HCT116 (cell line): ENCODE data around the gene TNXB. TPM values are rescaled to one million over a fixed set of nuclear protein-coding genes. Genes with fewer than 3 reads are reported as not detected.
"Not testable (repeated sequence)": the region's sequence is repeated elsewhere in the genome, so short reads cannot be mapped to it uniquely, and the experiment has no call there.

Source experiments
- ATAC-seq: fragments of 200-7000 bp; cut with Tn5 transposase; 2 replicates; pipeline ENCODE4 v1.9.1; 2020; ENCODE audit warnings: mild to moderate bottlenecking, moderate library complexity
- BruUV-seq: library from RNA; stranded (reverse); fragments of 400-500 nt; replicated peaks from 2 replicates; lab custom pipeline; 2021; lab: Mats Ljungman, UMichigan
- CTCF ChIA-PET: fragments of 300-600 bp; sonication (Branson Sonifier 250); formaldehyde crosslinking; loops from one replicate; lab custom pipeline; 2021; ENCODE audit warnings: antibody characterized with exemption; lab: Charles Lee
- POLR2A ChIA-PET: fragments of 300-600, 350-600 bp; sonication (Branson Sonifier 250); formaldehyde crosslinking; loops from one replicate; lab custom pipeline; 2021; ENCODE audit warnings: antibody characterized with exemption; lab: Charles Lee
- RAD21 ChIA-PET, 2 experiments: fragments of 300-600 bp; sonication (Branson Sonifier 250); formaldehyde crosslinking; loops; one replicate each; lab custom pipeline; 2023; ENCODE audit warnings: low total read pairs in 2 of 2; ENCODE audit not compliant: uncharacterized antibody in 2 of 2, unreplicated experiment in 2 of 2, low non-redundant PET in 1 of 2; lab: Charles Lee
- DNase-seq: peaks from one replicate; pipeline ENCODE4 v3.0.0-alpha.2; 2010; ENCODE audit warnings: low read depth, low spot score
- H2AFZ ChIP-seq: fragments of 200-600 bp; shearing (Covaris generic), sonication (generic); 2 replicates; pipeline ENCODE4 v1.6.1; 2017; ENCODE audit warnings: low read depth, mixed run types, mixed read lengths, antibody characterized with exemption, low read length; ENCODE audit not compliant: poor library complexity, severe bottlenecking
- H3K27ac ChIP-seq: 2 replicates; pipeline ENCODE4 v1.5.1; 2012; ENCODE audit warnings: low read depth, low read length
- H3K27me3 ChIP-seq: fragments of 200-600 bp; sonication (generic); 2 replicates; pipeline ENCODE4 v1.6.1; 2016; ENCODE audit warnings: mixed run types, low read length, mixed read lengths; ENCODE audit not compliant: insufficient read depth
- H3K36me3 ChIP-seq, 2 experiments: fragments of 200-500 bp in 1 of 2; fragments of 200-600 bp in 1 of 2; sonication (Bioruptor generic) in 1 of 2; sonication (generic) in 1 of 2; 2 replicates each; pipeline versions ENCODE4 v1.5.1 to v1.6.1; 2014 to 2016; ENCODE audit warnings: low read length in 2 of 2, inconsistent platforms in 1 of 2, mixed read lengths in 1 of 2, mixed run types in 1 of 2; ENCODE audit not compliant: insufficient read depth in 2 of 2, control insufficient read depth in 1 of 2
- H3K4me1 ChIP-seq, 2 experiments: fragments of 200-600 bp in 1 of 2; sonication (generic) in 1 of 2; 2 replicates each; pipeline versions ENCODE4 v1.5.1 to v1.6.1; 2012 to 2017; ENCODE audit warnings: low read length in 2 of 2, inconsistent platforms in 1 of 2, mild to moderate bottlenecking in 1 of 2, mixed read lengths in 1 of 2, mixed run types in 1 of 2, moderate library complexity in 1 of 2; ENCODE audit not compliant: insufficient read depth in 2 of 2, control insufficient read depth in 1 of 2
- H3K4me2 ChIP-seq: fragments of 200-600 bp; sonication (generic); 2 replicates; pipeline ENCODE4 v1.6.1; 2017; ENCODE audit warnings: mixed run types, low read length, mixed read lengths
- H3K4me3 ChIP-seq, 2 experiments: fragments of 200-600 bp in 1 of 2; sonication (generic) in 1 of 2; replicated peaks in 1 of 2; 2 replicates each; pipeline ENCODE4 v1.5.1; 2011 to 2016; ENCODE audit warnings: low read length in 2 of 2, control low read depth in 1 of 2, low read depth in 1 of 2, mild to moderate bottlenecking in 1 of 2, mixed read lengths in 1 of 2, mixed run types in 1 of 2
- H3K79me2 ChIP-seq: fragments of 200-600 bp; sonication (generic); 2 replicates; pipeline ENCODE4 v1.6.1; 2017; ENCODE audit warnings: mild to moderate bottlenecking, mixed run types, low read length, moderate library complexity, mixed read lengths; ENCODE audit not compliant: insufficient read depth
- H3K9ac ChIP-seq: fragments of 200-600 bp; sonication (generic); 2 replicates; pipeline ENCODE4 v1.6.1; 2016; ENCODE audit warnings: low read length, mixed read lengths
- H3K9me2 ChIP-seq: fragments of 200-600 bp; sonication (generic), shearing (Covaris generic); 2 replicates; pipeline ENCODE4 v1.6.1; 2017; ENCODE audit warnings: mixed run types, mild to moderate bottlenecking, moderate library complexity; ENCODE audit not compliant: insufficient read depth
- H3K9me3 ChIP-seq, 2 experiments: fragments of 200-500 bp in 1 of 2; fragments of 200-600 bp in 1 of 2; sonication (Bioruptor generic) in 1 of 2; sonication (generic) in 1 of 2; 2 replicates each; pipeline ENCODE4 v1.6.1; 2014 to 2017; ENCODE audit warnings: low read length in 2 of 2, mixed read lengths in 2 of 2, inconsistent platforms in 1 of 2, low read depth in 1 of 2, mild to moderate bottlenecking in 1 of 2, mixed run types in 1 of 2, moderate library complexity in 1 of 2; ENCODE audit not compliant: control insufficient read depth in 1 of 2, insufficient read depth in 1 of 2
- H4K20me1 ChIP-seq: fragments of 200-600 bp; sonication (generic), shearing (Covaris generic); 2 replicates; pipeline ENCODE4 v1.6.1; 2017; ENCODE audit warnings: mixed run types, mild to moderate bottlenecking, moderate library complexity; ENCODE audit not compliant: insufficient read depth
- ELF1 ChIP-seq: IDR thresholded peaks from 2 replicates; pipeline ENCODE4 v1.6.1; 2012; ENCODE audit warnings: low read depth, borderline replicate concordance
- SIN3A ChIP-seq: IDR thresholded peaks from 2 replicates; pipeline ENCODE4 v1.6.1; 2012; ENCODE audit warnings: low read depth
- ZFX ChIP-seq: fragments of 450-650 bp; IDR thresholded peaks from 2 replicates; pipeline ENCODE4 v1.6.1; 2017
- intact Hi-C: fragments of 100-400 bp; cut with micrococcal nuclease; formaldehyde crosslinking; loops from 2 replicates; pipeline ENCODE4 v1.10.0; 2022
- total RNA-seq: library from RNA; stranded (reverse); gene quantifications from one replicate; pipeline ENCODE4 v1.2.1, GENCODE V29; 2021; ENCODE audit not compliant: unreplicated experiment
- TF ChIP-seq, protein P1 (sequence below), 3 experiments: fragments of 200-600 bp in 1 of 3; sonication (generic) in 1 of 3; IDR thresholded peaks in 2 of 3; conservative IDR thresholded peaks in 1 of 3; 2 replicates each; pipeline ENCODE4 v1.5.1; 2012 to 2017; ENCODE audit warnings: low read depth in 2 of 3, low read length in 2 of 3, antibody characterized with exemption in 1 of 3, borderline replicate concordance in 1 of 3, control low read depth in 1 of 3, mild to moderate bottlenecking in 1 of 3, mixed read lengths in 1 of 3, mixed run types in 1 of 3, moderate library complexity in 1 of 3; ENCODE audit not compliant: insufficient read depth in 1 of 3

The TNXB gene
- total RNA-seq, 1 experiment from 2014 or later = 8.5 TPM

DNA sequence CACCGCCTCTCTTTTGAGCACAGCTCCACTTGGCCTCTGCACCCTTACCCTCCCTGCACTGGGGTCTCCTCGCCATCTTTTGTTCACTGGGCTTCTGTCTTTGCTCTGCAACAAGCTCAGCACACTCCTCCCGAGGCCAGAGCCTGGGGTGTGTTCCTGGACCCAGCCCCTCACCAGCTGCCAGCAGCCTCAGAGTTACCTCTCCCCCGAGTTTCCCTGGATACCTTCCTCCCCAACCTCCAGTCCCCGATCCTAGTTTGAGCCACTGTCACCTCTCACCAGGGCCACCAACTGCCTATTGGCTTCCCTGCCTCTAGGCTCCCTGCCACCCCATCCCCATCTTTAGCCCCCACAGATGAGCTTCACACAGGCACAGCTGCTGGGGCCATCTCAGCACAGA, 58.6 kb downstream of the TNXB start:
- DNase-seq = no peak
- no peak for ATAC-seq
- no peaks in the 10 kb centered on the region for H3K79me2 ChIP-seq
- no peak overlapping the region for H3K9ac ChIP-seq
- ChIA-PET RAD21 (interaction anchor here in 1 of 2 experiments (0.6 kb wide), 1 partner anchor 369 kb away, joined by 3 read pairs; the partner anchor contains the start of gene LY6G5C), POLR2A (no interaction called here), CTCF (interaction anchor here (1.5 kb wide), 1 partner anchor 21 kb away, joined by 3 read pairs; no protein-coding TSS in a partner anchor)
- H3K4me2 ChIP-seq = no peak overlapping the region
- no peaks in the 10 kb centered on the region for H3K36me3 ChIP-seq
- no peak for TF ChIP-seq SIN3A
- TF ChIP-seq, protein P1, sequence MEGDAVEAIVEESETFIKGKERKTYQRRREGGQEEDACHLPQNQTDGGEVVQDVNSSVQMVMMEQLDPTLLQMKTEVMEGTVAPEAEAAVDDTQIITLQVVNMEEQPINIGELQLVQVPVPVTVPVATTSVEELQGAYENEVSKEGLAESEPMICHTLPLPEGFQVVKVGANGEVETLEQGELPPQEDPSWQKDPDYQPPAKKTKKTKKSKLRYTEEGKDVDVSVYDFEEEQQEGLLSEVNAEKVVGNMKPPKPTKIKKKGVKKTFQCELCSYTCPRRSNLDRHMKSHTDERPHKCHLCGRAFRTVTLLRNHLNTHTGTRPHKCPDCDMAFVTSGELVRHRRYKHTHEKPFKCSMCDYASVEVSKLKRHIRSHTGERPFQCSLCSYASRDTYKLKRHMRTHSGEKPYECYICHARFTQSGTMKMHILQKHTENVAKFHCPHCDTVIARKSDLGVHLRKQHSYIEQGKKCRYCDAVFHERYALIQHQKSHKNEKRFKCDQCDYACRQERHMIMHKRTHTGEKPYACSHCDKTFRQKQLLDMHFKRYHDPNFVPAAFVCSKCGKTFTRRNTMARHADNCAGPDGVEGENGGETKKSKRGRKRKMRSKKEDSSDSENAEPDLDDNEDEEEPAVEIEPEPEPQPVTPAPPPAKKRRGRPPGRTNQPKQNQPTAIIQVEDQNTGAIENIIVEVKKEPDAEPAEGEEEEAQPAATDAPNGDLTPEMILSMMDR (IDR thresholded peaks at IDR 0.05 in 2 of 3, conservative IDR thresholded peaks at IDR 0.05 in 1 of 3; ENCODE audit: borderline replicate concordance in 1 of 3, insufficient read depth in 1 of 3, low read depth in 2 of 3, low read length in 2 of 3) = no peak
- no peak for TF ChIP-seq ZFX
- TF ChIP-seq ELF1 = no peak
- H3K9me3 ChIP-seq = no peaks in the 10 kb centered on the region
- no peak overlapping the region for H3K27ac ChIP-seq
- no peaks in the 10 kb centered on the region for H4K20me1 ChIP-seq
- H2AFZ ChIP-seq = no peak overlapping the region
- intact Hi-C loops = no loop called here
- no TSS peak for BruUV-seq
- peaks cover 9 to 27% of the 10 kb centered on the region in 2 experiments for H3K4me1 ChIP-seq
- no peak overlapping the region for H3K4me3 ChIP-seq
- no peaks in the 10 kb centered on the region for H3K27me3 ChIP-seq
- no peaks in the 10 kb centered on the region for H3K9me2 ChIP-seq

DNA sequence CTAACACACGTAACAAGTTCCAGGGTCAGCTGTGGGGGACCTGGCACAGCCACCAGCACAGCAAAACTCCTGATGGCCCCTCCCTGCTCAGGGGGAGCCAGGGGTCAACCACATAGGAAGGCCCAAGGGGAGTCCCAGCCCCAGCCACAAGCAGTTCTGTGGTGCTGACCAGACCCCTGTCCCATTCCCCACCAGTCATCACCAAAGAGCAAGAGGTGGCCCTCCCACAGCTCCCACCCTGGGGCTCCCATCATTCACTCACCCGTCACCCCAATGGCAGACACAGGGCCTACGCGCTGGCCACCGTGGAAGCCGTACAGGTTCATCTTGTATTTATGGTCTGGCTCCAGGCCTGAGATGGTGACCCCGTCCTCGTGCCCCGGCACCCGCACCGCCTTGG, 59.4 kb downstream of the TNXB start:
- BruUV-seq, H3K9me2 ChIP-seq, H3K27ac ChIP-seq, H2AFZ ChIP-seq, H3K4me3 ChIP-seq, H3K4me2 ChIP-seq, DNase-seq, H3K36me3 ChIP-seq, intact Hi-C loops, H3K9ac ChIP-seq, CTCF ChIA-PET, H3K79me2 ChIP-seq, H3K9me3 ChIP-seq, POLR2A ChIA-PET, H4K20me1 ChIP-seq, ATAC-seq, RAD21 ChIA-PET, H3K27me3 ChIP-seq: not testable (repeated sequence)
- H3K4me1 ChIP-seq = peaks cover 9 to 27% of the 10 kb centered on the region in 2 experiments

DNA sequence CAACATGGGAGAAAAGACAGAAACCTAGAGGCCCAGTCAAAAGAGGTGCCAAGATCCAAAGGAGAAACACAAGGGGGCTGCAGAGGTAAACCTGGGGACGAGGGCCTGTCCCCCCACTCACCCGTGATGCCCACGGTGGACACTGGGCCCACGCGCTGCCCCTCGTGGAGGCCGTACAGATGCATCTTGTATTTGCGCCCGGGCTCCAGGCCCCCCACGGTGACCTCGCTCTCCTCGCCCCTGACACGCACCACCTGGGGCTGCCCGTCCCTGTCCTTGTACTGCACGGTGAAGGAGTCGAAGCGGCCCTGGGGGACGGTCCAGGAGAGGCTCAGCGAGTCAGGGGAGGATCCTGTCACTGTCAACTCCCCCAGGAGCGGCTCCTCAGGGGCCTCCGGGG, 60.0 kb downstream of the TNXB start:
- H2AFZ ChIP-seq, RAD21 ChIA-PET, H3K9ac ChIP-seq, DNase-seq, H3K36me3 ChIP-seq, H3K9me2 ChIP-seq, H3K4me2 ChIP-seq, H3K27ac ChIP-seq, H3K79me2 ChIP-seq, ATAC-seq, H4K20me1 ChIP-seq, CTCF ChIA-PET, H3K4me3 ChIP-seq, H3K27me3 ChIP-seq, H3K9me3 ChIP-seq, intact Hi-C loops, BruUV-seq, POLR2A ChIA-PET: not testable (repeated sequence)
- peaks cover 9 to 27% of the 10 kb centered on the region in 2 experiments for H3K4me1 ChIP-seq
